Measurements from ENCODE around the gene ATP6V0C.
A peak's percentile ranks its signal among the peaks of the same experiment; 100 is the strongest.
"Not testable (repeated sequence)": the region's sequence is repeated elsewhere in the genome, so short reads cannot be mapped to it uniquely, and the experiment has no call there.

Gene ATP6V0C

DNA sequence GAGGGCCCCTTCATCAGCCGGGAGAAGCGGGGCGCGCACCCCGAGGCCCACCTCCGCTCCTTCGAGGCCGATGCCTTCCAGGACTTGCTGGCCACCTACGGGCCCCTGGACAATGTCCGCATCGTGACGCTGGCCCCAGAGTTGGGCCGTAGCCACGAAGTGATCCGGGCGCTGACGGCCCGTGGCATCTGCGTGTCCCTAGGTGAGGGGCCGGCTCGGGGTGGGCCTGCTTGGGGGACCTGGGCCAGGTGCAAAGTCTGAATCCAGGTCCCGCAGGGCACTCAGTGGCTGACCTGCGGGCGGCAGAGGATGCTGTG is 14.0 kb downstream of the ATP6V0C start:
- no peak for DNase-seq (ENCODE audit: low read depth, low spot score)

DNA sequence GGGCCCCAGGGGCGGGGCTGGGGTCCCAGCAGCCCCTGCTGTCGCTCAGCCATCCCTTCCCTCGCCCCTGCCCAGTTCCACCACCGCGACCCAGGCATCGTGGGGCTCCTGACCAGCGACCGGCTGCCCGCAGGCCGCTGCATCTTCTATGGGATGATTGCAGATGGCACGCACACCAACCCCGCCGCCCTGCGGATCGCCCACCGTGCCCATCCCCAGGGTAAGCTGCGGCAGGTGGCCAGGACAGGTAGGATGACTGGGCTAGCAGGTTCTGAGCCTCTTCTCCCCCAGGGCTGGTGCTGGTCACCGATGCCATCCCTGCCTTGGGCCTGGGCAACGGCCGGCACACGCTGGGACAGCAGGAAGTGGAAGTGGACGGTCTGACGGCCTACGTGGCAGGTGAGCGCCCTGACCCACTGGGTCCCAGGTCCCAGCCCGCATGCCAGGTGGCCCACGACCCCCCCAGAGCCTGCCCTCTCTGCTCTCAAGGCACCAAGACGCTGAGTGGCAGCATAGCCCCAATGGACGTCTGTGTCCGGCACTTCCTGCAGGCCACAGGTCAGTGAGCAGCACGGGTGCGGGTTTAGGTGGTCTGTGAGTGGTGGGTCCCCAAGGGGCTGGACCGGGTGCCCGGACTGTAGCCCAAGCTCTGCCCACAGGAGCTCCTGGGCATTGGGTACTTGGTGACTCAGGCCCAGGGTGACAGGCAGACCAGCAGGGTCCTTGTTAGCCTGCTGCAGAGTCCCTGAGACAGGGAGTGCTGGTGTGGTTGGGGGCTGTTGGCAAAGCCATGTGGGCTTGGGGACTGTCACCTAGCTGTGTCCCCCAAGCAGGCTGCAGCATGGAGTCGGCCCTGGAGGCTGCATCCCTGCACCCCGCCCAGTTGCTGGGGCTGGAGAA is 14.7 kb downstream of the ATP6V0C start:
- no peak for DNase-seq (ENCODE audit: low read depth, low spot score)

DNA sequence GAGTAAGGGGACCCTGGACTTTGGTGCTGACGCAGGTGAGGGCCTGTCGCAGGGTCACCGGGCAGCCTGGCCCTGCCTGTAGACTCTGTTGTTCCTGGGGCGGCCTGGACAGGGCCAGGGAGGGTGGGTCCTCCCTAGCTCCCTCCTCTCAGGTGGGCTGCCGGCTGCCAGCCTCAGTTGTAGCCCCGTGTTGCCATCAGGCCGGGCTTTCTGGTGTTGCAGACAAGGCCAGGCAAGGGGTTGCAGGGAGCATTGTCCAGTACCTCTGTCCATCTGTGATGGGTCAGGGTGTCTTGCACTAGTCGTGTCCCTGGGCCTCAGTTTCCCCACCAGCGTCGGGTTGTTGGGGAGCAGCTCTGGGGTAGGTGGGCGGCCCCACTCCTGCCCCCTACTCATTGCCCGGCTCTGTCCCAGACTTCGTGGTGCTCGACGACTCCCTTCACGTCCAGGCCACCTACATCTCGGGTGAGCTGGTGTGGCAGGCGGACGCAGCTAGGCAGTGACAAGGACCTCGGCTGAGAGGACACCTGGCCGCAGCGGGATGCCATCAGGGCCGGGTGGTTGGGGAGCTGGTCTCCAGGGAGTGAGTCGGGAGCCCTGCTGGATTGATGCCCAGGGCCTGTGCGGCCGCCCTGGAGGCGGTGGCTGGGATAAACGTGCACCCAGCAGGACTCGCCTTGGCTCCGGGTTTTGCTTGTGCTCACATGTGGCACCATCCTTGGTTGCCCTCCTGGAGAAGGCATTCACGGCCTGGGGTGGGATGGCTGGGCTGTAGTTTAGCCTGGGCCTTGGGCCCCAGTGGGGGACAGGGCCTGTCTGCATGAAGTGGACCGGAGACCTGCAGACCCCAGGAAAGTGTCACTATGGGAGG is 15.5 kb downstream of the ATP6V0C start:
- DNase-seq (ENCODE audit: low read depth, low spot score) = no peak

DNA sequence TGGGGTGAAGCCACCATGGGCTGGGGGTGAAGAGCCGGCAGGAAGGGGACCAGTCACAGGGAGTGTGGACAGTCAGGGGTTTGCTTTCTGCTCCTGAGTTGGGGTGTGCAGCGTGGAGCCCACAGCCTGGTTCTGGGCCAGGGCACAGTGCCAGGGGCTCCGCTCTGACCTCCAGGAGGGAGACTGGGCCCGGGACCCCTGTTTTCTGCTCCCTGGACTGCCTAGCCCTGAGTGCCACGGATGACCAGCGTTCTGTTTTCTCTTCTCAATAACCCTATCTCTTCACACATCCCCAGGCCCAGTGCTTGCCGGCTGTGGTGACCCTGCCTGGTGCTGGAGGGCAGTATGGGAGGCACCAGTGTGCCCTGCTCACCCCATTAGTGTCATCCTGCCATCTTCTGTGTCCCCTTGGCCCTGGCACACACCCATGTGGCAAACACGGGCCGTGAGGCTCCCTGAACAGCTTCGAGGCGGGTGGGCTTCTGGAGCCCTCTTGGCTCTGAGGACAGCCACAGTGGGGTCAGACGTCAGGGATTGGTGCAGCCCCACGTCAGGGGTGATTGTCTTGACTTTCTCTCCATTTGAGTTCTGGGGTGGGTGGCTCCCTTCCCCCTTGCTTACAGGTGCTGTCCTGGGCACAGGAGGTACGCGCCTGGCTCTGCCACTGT is 16.3 kb downstream of the ATP6V0C start:
- no peak for DNase-seq (ENCODE audit: low read depth, low spot score)

DNA sequence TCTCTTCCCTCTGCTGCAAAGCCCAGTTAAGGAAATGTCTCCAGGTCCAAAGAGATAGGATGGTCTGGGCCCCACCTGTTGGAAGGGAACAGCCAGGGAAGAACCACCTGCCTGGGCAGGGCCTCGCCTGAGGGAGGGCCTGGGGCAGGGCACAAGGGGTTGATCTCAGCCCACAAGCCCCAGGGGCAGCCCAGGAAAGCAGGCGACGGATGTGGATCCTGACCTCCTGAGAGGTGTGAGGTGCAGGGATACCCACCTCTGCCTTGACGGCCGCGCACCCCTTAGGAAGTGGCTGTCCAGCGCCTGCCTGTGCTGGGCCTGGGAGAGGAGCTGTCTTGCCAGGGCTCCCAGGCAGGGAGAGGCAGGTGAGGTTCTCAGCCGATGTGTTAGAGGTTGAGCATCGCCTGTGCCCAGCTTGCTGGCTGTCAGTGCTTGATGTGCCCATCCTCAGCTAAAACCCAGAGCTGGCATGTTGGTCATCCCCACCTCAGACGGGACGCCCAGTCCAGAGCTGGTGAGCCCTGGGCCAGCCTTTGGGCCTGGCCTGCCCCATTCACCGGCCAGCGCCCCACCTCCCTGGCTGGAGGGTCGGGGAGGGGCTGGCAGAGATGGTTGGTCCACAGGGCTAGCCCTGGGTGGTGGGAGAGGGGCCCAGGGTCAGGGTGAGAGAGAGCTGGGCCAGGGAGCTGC is 17.0 kb downstream of the ATP6V0C start:
- DNase-seq (ENCODE audit: low read depth, low spot score) = no peak

DNA sequence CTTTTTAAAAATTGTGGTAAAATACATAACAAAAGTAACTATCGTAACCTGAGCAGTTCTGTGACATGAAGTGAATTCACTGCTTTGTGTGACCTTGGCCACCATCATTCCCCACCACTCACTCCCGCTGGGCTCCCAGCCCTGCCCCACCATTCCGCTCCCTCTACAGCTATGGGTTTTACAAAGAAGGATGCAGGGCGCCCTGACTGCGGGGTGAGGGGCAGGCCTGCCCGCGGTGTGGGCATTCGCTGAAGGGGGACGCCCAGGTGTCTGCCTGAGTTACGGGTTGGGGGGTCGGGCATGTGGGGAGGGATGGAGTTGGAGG is 17.6 kb downstream of the ATP6V0C start, which contains the start of gene CEMP1:
Gene CEMP1, minus strand, starts transcription at position 38 of the 325 bp plus-strand sequence. CDS start 335 bp downstream, outside the sequence.
- no peak for DNase-seq (ENCODE audit: low read depth, low spot score)

DNA sequence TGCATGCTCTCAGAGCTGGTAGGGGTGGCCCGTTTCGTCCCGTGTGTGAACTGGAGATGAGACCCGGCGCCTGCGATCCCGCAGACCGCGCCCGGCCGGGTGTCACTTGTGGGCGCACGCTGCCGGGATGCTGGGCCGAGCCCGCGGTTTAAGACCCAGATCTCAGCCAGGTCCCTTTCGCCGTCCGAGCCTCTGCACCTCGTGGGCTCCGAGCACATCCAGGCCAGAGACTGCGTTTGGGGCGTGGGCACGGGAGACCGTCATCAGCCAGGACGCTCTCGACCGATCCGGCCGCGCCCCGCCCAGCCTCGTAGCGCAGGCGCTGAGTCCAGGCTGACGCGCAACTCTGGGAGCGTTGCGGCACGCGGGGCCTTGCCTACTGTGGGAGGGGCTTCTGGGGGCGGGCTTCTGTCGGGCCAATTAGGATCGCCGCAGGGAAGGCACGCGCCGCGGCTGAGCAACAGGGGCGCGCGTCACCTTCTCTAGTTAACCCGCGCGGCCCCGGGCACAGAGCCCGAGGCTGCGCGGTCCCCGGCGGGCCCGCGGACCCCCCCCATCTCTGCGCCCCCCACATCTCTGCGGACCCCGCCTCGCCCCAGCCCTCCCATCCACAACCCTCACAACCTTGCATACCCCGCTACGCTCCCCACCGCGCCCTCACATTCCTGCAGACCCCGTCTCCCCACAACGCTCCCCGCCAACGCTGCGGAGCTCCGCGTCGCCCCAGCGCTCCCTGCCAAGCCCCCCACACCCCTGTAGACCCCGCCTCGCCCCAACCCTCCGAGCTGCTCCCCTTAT is 18.1 kb downstream of the ATP6V0C start:
- DNase-seq (ENCODE audit: low read depth, low spot score) = peak; percentile 97

DNA sequence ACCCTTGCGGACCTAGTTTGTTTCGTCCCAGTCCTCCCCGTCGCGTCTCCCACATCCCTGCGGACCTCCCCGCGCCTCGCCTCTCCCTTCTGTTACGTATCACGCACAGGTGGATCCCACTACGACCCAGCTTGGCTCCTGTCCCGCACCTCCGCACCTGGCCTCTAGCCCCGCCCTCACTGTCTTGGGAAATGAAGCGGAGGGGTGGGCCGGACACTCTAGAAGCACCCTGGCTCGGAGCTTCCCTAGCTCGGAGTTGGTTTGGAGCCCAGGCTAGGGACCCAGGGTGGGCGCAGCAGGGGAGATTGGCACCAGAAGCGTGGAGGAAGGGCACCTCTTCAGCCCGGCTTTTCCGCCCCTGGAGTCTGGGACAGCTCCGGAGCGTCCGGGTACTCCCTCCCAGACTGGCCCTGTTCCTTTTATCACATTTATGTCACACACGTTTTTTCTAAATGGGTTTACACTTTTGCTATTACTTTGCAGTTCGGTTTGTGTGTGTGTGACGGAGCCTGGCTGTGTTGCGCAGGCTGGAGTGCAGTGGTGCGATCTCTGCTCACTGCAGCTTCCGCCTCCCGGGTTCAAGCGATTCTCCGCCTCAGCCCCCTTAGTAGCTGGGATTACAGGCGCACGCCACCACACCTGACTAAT is 18.9 kb downstream of the ATP6V0C start:
- no peak for DNase-seq (ENCODE audit: low read depth, low spot score)

DNA sequence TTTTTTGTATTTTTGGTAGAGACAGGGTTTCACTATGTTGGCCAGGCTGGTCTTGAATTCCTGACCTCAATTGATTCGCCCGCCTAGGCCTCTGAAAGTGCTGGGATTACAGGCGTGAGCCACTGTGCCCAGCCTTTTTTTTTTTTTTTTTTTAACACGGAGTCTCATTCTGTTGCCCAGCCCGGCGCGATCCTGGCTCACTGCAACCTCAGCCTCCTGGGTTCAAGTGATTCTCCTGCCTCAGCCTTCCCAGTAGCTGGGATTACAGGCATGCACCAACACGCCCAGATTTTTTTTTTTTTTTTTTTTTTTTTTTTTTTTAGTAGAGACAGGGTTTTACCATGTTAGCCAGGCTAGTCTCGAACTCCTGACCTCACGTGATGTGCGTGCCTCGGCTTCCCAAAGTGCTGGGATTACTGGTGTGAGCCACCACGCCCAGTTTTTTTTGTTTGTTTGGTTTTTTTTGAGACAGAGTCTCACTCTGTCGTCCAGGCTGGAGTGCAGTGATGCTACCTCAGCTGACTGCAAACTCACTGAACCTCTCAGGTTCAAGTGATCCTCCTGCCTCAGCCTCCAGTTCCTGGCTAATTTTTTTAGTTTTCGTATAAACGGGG is 19.5 kb downstream of the ATP6V0C start:
- DNase-seq (ENCODE audit: low read depth, low spot score) = not testable (repeated sequence)

DNA sequence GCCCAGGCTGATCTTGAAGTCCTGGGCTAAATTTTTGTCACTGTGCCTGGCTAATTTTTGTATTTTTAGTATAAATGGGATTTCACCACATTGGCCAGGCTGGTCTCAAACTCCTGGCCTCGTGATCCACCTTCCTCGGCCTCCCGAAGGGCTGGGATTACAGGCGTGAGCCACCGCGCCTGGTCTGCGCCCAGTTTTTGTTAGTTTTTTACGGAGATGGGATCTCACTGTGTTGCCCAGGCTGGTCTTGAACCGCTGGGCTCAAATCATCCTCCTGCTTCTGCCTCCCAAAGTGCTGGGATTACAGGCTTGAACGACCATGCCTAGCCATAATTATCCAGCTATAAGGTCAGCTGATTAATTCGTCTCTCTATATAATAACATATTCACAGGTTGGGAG is 20.2 kb downstream of the ATP6V0C start:
- DNase-seq (ENCODE audit: low read depth, low spot score) = no peak

DNA sequence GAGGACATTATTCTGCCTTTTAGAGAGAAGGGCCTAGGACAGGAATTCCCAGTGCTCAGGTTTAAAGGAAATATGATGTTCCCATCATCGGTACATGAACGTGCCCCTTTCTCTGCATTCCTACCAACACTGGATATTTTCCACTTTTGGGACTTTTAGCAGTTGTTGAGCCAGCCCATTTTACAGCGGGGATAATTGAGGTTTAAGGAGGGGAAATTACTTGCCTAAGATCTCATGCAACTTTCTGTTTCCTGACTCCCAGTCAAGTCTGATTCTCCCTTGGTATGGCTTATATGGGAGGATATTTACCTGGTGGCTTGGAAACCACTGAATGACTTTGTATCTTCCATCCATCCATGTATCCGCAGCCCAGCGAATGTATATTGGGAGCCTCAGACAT is 20.6 kb downstream of the ATP6V0C start:
- not testable (repeated sequence) for DNase-seq (ENCODE audit: low read depth, low spot score)

DNA sequence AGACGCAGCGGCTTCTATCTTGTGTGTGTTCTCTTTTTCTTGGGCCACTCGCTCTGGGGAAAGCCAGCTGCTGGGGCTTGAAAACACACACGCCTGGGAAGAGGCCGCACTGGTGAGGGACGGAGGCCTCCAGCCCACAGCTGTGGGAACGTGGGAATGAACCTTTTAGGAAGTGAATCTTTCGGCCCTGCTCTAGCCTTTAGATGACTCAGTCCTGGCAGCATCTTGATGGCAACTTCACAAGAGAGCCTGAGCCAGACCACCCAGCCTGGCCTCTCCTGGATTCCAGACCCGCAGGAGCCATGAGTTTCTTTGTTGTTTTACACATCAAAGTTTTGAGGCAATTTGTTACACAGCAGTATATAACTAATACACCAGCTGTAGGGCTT is 21.9 kb downstream of the ATP6V0C start:
- DNase-seq (ENCODE audit: low read depth, low spot score) = no peak

DNA sequence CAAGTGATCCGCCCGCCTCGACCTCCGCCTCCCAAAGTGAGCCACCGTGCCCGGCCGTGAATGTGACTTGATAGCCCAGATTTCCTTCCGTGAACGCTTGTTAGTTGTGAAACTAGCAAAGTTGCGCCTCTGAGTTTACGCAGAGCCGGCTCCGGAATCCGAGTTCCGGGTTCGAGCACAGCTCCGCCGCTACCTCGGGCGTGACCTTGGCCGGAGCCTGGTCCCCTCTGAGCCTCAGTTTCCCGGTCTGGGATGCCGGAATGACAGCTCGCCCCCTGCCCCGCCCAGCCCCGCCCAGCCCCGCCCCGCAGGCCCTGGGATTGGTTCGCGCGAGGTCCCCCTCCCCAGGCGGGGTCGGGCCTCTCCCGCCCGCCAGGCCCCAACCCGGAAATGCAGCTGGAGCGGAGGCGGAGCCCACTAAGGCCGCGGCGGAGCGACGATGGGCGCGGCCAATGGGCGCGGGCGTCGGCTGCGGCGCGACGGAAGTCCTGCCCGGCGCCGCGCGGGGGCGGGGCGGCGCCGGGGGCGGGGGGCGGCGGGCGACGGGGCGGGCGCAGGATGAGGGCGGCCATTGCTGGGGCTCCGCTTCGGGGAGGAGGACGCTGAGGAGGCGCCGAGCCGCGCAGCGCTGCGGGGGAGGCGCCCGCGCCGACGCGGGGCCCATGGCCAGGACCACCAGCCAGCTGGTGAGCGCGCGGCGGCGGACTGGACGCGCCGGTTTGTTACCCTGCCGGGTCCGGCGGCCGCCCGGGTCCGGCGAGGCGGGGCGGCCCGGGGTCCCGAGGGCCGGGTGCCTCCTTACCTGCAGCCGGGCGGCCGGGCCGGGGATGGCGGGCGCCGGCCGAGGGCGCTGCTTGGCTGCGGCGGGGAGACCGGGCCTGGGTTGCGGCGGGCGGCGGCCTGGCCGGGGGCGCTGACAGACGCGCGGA is 24.0 kb downstream of the ATP6V0C start, which contains the start of gene PDPK1:
Gene PDPK1, plus strand, starts transcription at position 571 of the 929 bp plus-strand sequence. Its CDS starts 92 bp downstream, at position 663.
- DNase-seq (ENCODE audit: low read depth, low spot score) = peak; percentile 87

DNA sequence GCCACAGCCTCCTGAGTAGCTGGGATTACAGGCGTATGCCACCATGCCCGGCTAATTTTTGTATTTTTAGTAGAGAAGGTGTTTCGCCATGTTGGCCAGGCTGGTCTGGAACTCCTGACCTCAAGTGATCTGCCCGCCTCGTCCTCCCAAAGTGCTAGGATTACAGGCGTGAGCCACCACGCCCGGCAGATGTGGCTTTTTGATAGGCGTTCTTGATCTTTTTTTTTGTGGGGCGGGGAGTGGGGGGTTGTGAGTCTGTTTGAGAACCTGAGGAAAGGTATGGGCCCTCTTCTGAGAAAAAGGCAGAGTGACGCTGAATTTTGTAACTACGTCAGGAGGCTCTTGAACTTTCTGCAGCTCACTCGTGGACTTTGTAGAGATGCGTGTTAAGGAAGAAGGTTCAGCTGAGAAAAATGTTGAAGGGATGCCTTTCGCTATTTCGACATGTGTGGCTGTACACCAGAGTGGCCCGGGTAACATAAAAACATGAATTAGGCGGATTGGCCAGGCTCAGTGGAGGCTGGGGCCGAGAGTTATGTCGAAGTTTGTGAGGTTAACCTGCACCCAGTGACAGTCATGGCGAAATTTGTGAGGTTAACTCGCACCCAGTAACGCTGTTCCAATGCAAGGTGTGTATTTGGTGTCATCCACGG is 25.6 kb downstream of the ATP6V0C start:
- DNase-seq (ENCODE audit: low read depth, low spot score) = not testable (repeated sequence)

DNA sequence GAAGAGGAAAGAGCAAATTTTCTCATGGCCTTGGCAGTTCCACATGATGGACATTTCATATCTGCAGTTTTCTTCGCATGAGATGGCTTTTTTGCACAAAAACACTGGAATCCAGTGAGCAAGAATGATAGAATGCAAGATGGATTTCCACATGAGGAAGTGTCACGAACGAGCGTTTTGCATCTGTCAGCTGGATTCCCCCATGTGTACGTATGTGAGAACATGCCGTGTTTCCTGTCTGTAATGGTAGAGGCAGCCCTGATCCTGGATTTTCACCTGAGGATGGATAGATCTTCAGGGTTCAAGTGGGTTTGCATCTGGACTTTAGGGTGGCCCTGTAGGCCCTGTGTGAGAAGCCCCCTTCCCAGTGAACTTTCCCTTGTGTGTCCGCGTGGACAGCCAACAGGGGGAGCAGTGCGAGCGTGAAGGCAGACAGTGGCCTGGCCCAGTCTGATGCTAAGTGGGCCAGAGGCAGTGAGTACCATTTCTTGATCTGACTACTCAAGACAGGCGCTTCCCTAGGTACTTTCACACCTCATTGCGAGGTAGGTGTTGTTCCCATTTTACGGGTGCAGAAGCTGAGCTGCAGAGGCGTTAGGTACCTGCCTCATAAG is 26.2 kb downstream of the ATP6V0C start:
- not testable (repeated sequence) for DNase-seq (ENCODE audit: low read depth, low spot score)

DNA sequence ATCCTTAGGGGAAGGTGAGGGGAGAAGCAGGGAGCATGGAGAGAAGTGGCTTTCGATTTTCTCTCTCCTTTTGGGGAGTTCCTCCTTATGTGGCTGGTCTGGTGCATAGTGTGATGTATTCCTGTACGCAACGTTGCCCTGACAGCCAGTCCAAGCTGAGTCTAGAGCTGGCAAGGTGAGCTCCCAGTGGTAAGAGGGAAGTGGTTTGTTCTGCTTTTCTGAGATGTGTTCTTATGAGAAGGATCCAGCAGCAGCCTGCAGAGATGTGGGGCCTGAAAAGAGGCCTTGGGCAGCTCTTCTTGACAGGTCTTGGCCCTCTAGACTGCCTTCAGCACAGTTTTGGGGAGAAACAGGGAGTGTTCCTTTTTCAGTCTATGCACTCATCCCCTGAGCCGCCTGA is 27.2 kb downstream of the ATP6V0C start:
- not testable (repeated sequence) for DNase-seq (ENCODE audit: low read depth, low spot score)

DNA sequence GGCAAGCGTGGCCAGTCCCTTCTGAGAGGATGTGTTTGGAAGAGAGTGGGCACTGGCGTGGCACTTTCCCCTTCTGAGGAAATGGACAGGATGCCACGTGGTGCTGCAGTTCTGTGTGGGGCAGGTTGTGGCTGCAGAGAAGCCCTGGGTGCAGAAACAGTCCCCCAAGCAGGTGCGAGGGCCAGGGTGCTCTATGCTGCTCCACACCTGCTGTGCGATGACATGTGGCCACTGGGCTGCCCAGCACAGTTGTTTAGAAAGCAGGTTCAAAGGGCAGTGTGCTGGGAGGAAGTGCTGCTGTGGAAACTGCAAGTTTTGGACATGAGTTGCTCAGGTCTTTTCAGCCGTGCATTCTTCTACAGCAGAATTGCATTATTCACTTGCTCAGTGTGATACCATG is 27.7 kb downstream of the ATP6V0C start:
- DNase-seq (ENCODE audit: low read depth, low spot score) = not testable (repeated sequence)

DNA sequence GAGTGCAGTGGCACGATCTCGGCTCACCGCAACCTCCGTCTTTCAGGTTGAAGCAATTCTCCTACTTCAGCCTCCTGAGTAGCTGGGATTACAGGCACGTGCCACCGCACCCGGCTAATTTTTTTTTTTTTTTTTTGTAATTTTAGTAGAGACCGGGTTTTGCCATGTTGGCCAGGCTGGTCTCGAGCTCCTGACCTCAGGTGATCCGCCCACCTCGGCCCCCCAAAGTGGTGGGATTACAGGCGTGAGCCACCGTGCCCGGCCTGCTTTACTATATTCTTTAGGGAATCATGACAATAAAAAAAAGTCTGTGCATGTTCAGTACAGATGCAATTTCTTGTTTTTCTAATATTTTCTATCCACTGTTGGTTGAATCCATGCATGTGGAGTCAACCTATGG is 30.0 kb downstream of the ATP6V0C start:
- not testable (repeated sequence) for DNase-seq (ENCODE audit: low read depth, low spot score)
